ENCODE measurements around the gene NLRP6. TPM values are rescaled to one million over a fixed set of nuclear protein-coding genes. Genes with fewer than 3 reads are reported as not detected.
A peak's percentile ranks its signal among the peaks of the same experiment; 100 is the strongest.

Gene NLRP6
- polyA plus RNA-seq, 2 of the 4 experiments (the other 2 are of a cell fraction): 0.03 TPM; not detected in 1

DNA sequence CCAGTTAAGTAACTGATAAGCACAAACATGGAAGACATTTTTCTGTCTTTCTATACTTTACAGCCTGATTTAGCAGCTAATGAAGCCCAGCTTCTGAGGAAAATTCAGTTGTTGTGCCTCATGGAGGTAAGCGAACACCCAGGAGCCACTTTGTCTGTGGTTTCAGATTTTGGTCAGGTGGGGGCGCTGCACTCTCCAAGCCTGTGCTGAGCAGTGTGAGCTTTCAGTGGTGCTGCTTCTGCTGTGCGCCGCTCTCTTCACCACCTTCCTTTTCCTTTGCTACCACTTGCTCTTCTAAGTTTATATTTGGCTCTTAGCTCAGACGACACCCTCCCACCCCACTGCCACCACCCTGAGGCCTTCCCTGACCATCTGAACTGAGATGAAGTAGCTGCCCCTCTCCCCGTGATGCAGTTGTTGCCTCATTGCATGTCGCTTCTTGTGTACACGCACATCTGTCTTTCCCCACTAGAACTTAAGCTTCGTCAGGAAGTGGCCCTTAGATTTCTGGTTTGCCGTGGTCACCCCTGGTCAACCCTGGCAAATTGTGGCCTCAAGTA lies 27.4 kb upstream of the NLRP6 start (continued):
- TF ChIP-seq PHF8 (IDR thresholded peaks at IDR 0.05; ENCODE audit: borderline replicate concordance, low read depth): no peak
- no peak for TF ChIP-seq BHLHE40 (IDR thresholded peaks at IDR 0.05; ENCODE audit: low read depth, low read length)
- TF ChIP-seq E2F6 (IDR thresholded peaks at IDR 0.05; ENCODE audit: borderline replicate concordance, low read depth): no peak
- no peak for TF ChIP-seq NPAS2 (CRISPR knock-in tag; IDR thresholded peaks at IDR 0.05; ENCODE audit: borderline replicate concordance)
- TF ChIP-seq KDM5A (IDR thresholded peaks at IDR 0.05): no peak

GRCh38 chr11:251550-251949 lies 26.7 kb upstream of the NLRP6 start:
- WGBS (ENCODE audit: missing lambda C conversion rate): 82% methylated on average over 10 of the region's 10 CpGs
- ChIA-PET POLR2A (interaction anchor here (1.1 kb wide), 1 partner anchor 104 kb away, joined by 3 read pairs; no protein-coding TSS in a partner anchor), CTCF (interaction anchor here (0.8 to 5.6 kb wide), 18 partner anchors 9 to 267 kb away, joined by 3 to 40 read pairs (median 6); partner anchors contain the start of gene PSMD13)
- Histone ChIP-seq H3K4me3 (no peak overlapping the region), H3K4me1 (no peaks in the 10 kb centered on the region), H3K9me3 (no peaks in the 10 kb centered on the region), H3K4me2 (no peak overlapping the region), H3K27ac (no peak overlapping the region)
- ATAC-seq: peak in 1 of 2 experiments; percentile 18; a peak in 1 of 6 replicates
- TF ChIP-seq NPAS2 (CRISPR knock-in tag; IDR thresholded peaks at IDR 0.05; ENCODE audit: borderline replicate concordance) (no peak), KDM1A (IDR thresholded peaks at IDR 0.05; ENCODE audit: low read depth) (no peak), MAFK (IDR thresholded peaks at IDR 0.05; ENCODE audit: partially characterized antibody) (no peak), CBX2 (IDR thresholded peaks at IDR 0.05; ENCODE audit: borderline replicate concordance, low read depth) (no peak), FOSL2 (IDR thresholded peaks at IDR 0.05) (no peak), FOSL2 (CRISPR knock-in tag; IDR thresholded peaks at IDR 0.05) (no peak), CBX8 (IDR thresholded peaks at IDR 0.05) (no peak), RNF2 (IDR thresholded peaks at IDR 0.05; ENCODE audit: borderline replicate concordance, low read depth) (no peak), ZC3H11A (IDR thresholded peaks at IDR 0.05) (no peak), EP300 (IDR thresholded peaks at IDR 0.05) (no peak), RCOR1 (IDR thresholded peaks at IDR 0.05; ENCODE audit: low read depth, low read length) (no peak), ZFP36 (IDR thresholded peaks at IDR 0.05; ENCODE audit: borderline replicate concordance, partially characterized antibody) (no peak), E2F6 (IDR thresholded peaks at IDR 0.05; ENCODE audit: borderline replicate concordance, low read depth) (no peak), HES2 (IDR thresholded peaks at IDR 0.05) (no peak)
- DNase-seq (ENCODE audit: low read depth in 1 of 2, low spot score in 1 of 2): peak in 1 of 2 experiments; percentile 23
- FAIRE-seq: no peak

DNA sequence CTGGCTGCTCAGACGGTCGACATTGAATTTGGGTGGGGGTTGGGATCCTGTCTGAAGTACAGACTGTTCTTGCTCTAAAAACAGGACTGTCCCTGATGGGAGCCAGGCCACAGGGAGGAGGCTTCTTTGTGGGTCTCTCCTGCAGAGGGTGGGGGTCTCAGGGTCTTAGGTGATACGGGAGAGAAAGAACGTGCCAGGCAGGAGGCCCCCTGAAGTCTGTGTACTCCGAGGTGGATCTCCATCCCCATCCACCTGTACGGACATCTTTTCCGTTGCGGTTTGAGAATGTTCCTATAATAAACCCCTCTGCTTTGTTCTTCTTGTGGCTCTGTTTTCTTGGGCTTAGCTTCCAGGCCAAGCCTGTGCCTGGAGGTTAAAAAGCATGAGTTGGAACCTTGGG lies 25.5 kb upstream of the NLRP6 start:
- Histone ChIP-seq H3K4me2 (no peak overlapping the region), H3K4me1 (no peaks in the 10 kb centered on the region), H3K4me3 (no peak overlapping the region), H3K9me3 (no peaks in the 10 kb centered on the region), H3K27ac (no peak overlapping the region)
- TF ChIP-seq ESRRA (IDR thresholded peaks at IDR 0.05; ENCODE audit: borderline replicate concordance, low read length) (no peak), MAZ (IDR thresholded peaks at IDR 0.05; ENCODE audit: borderline replicate concordance, low read depth, low read length) (no peak), SREBF2 (IDR thresholded peaks at IDR 0.05) (no peak), FOXS1 (CRISPR knock-in tag; IDR thresholded peaks at IDR 0.05) (no peak), FOSL2 (IDR thresholded peaks at IDR 0.05) (no peak), FOSL2 (CRISPR knock-in tag; IDR thresholded peaks at IDR 0.05) (no peak), POLR2AphosphoS2 (conservative IDR thresholded peaks at IDR 0.05; ENCODE audit: low read length) (no peak), RFX5 (IDR thresholded peaks at IDR 0.05) (no peak), MYC (IDR thresholded peaks at IDR 0.05; ENCODE audit: borderline replicate concordance, low read length) (no peak), BHLHE40 (IDR thresholded peaks at IDR 0.05; ENCODE audit: low read depth, low read length) (no peak), MAX (IDR thresholded peaks at IDR 0.05) (no peak), NR3C1 (IDR thresholded peaks at IDR 0.05) (no peak), HOXA7 (CRISPR knock-in tag; IDR thresholded peaks at IDR 0.05) (no peak)
- TF ChIP-seq, protein P1, sequence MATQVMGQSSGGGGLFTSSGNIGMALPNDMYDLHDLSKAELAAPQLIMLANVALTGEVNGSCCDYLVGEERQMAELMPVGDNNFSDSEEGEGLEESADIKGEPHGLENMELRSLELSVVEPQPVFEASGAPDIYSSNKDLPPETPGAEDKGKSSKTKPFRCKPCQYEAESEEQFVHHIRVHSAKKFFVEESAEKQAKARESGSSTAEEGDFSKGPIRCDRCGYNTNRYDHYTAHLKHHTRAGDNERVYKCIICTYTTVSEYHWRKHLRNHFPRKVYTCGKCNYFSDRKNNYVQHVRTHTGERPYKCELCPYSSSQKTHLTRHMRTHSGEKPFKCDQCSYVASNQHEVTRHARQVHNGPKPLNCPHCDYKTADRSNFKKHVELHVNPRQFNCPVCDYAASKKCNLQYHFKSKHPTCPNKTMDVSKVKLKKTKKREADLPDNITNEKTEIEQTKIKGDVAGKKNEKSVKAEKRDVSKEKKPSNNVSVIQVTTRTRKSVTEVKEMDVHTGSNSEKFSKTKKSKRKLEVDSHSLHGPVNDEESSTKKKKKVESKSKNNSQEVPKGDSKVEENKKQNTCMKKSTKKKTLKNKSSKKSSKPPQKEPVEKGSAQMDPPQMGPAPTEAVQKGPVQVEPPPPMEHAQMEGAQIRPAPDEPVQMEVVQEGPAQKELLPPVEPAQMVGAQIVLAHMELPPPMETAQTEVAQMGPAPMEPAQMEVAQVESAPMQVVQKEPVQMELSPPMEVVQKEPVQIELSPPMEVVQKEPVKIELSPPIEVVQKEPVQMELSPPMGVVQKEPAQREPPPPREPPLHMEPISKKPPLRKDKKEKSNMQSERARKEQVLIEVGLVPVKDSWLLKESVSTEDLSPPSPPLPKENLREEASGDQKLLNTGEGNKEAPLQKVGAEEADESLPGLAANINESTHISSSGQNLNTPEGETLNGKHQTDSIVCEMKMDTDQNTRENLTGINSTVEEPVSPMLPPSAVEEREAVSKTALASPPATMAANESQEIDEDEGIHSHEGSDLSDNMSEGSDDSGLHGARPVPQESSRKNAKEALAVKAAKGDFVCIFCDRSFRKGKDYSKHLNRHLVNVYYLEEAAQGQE (IDR thresholded peaks at IDR 0.05): no peak
- DNase-seq (ENCODE audit: low read depth in 1 of 2, low spot score in 1 of 2): no peak
- FAIRE-seq: no peak
- no peak for ATAC-seq
- POLR2A ChIA-PET: interaction anchor here (1.1 kb wide), 1 partner anchor 103 kb away, joined by 3 read pairs; no protein-coding TSS in a partner anchor
- 88% methylated on average over 8 of the region's 8 CpGs for WGBS (ENCODE audit: missing lambda C conversion rate)
- CTCF ChIA-PET: interaction anchor here (0.6 to 5.6 kb wide), 6 partner anchors 8 to 103 kb away, joined by 3 to 40 read pairs (median 6); no protein-coding TSS in a partner anchor

All from A549 (cell line).